Adrenal gland (tissue), 12 donors: Measurements from ENCODE around the gene LRRC28. TPM values are rescaled to one million over a fixed set of nuclear protein-coding genes. Genes with fewer than 3 reads are reported as not detected.

ENCODE experiments used
- DNase-seq, 7 donors: peaks; one replicate each; pipeline ENCODE4 v3.0.0-alpha.2; 2019 to 2020
- H3K27ac ChIP-seq, 5 donors: fragments of 200-600 bp; sonication (generic) in 4 of 5; 1 replicate in 3 of 5; 2 replicates in 2 of 5; pipeline versions ENCODE4 v1.5.1 to v1.8.0; 2016 to 2020; ENCODE audit warnings: mild to moderate bottlenecking in 1 of 5
- H3K27me3 ChIP-seq: fragments of 200-600 bp; 2 replicates; pipeline ENCODE4 v1.8.0; 2021
- H3K36me3 ChIP-seq, 2 donors: fragments of 200-600 bp; replicated peaks in 1 of 2; 1 replicate in 1 of 2; 2 replicates in 1 of 2; pipeline versions ENCODE4 v1.5.1 to v1.8.0; 2018 to 2022
- H3K4me1 ChIP-seq, 2 donors: fragments of 200-600 bp; replicated peaks in 1 of 2; 1 replicate in 1 of 2; 2 replicates in 1 of 2; pipeline versions ENCODE4 v1.5.1 to v1.8.0; 2018 to 2021
- H3K4me3 ChIP-seq, 4 donors: fragments of 200-600 bp; sonication (generic) in 3 of 4; one replicate each; pipeline ENCODE4 v1.5.1; 2016 to 2018
- H3K9me3 ChIP-seq, 3 donors: fragments of 200-600 bp; sonication (generic) in 1 of 3; replicated peaks in 1 of 3; 1 replicate in 2 of 3; 2 replicates in 1 of 3; pipeline versions ENCODE4 v1.5.1 to v1.8.0; 2016 to 2021
- POLR2A ChIP-seq, 2 donors: fragments of 450-650 bp; IDR thresholded peaks; one replicate each; pipeline ENCODE4 v1.6.1; 2017; ENCODE audit warnings: antibody characterized with exemption in 2 of 2, mild to moderate bottlenecking in 2 of 2, moderate library complexity in 1 of 2
- WGBS, 4 donors: extraction: QIAGEN DNeasy Blood & Tissue Kit in 2 of 4; methylation state at CpG; one replicate each; pipeline versions ENCODE4 v1.1.5 to v1.1.7; 2013 to 2017; 5-methylcytosine and 5-hydroxymethylcytosine counted together
- intact Hi-C, 2 donors: fragments of 100-400 bp; cut with DNase I; formaldehyde crosslinking; loops; one replicate each; pipeline versions ENCODE4 v1.14.1 to v1.15.0; 2022 to 2023
- polyA plus RNA-seq, 3 donors: library from polyadenylated mRNA; stranded (reverse); fragments of 200-250 nt in 2 of 3; fragments of 350-450 nt in 1 of 3; fragmentation: Illumina TruSeq in 1 of 3; extraction: RNeasy Lipid Tissue Mini Kit (QIAGEN cat#74804) in 1 of 3; gene quantifications; one replicate each; pipeline ENCODE4 v1.2.3, GENCODE V29; 2013 to 2014
- total RNA-seq, 9 donors: library from RNA; depleted of rRNA in 4 of 9; stranded (reverse); fragments of >200 nt in 4 of 9; fragments of 120-200 nt in 1 of 9; fragmentation: NEBNext Ultra II Directional in 1 of 9; extraction: Animal tissue kit (Norgen Biotek cat#: 25700) in 1 of 9; gene quantifications; one replicate each; pipeline versions ENCODE4 v1.1.0 to v1.2.4, GENCODE V29; 2013 to 2023
- TF ChIP-seq, protein P1 (sequence below), 6 experiments: fragments of 450-650 bp in 4 of 6; fragments of 200-600 bp in 2 of 6; sonication (generic) in 1 of 6; IDR thresholded peaks; 1 replicate in 5 of 6; 2 replicates in 1 of 6; pipeline versions ENCODE4 v1.5.1 to v1.8.0; 2016 to 2021; ENCODE audit warnings: antibody characterized with exemption in 6 of 6, mild to moderate bottlenecking in 2 of 6, moderate library complexity in 1 of 6
- donor health status: healthy with polysubstance abuse.
- donor health status: Bipolar disorder and iron deficiency.
- donor health status: DM: yes; HTN: yes; CAD: no.
- donor health status: DM: no; HTN: no; CAD: no.
- donor health status: DM: no; HTN: no; CAD: no.
- donor health status: DM: yes; HTN: yes; CAD: no.

Gene LRRC28
- total and polyA plus RNA-seq, 12 donors = 4.4 to 49.8 (median 22.0) TPM

GRCh38 chr15:99253381-99254090 lies 2.3 kb downstream of the LRRC28 start:
- Histone ChIP-seq H3K36me3 (peaks cover 0 to 6% of the 10 kb centered on the region in 2 donors), H3K27ac (no peak overlapping the region), H3K4me3 (no peak overlapping the region), H3K9me3 (no peaks in the 10 kb centered on the region), H3K27me3 (no peaks in the 10 kb centered on the region), H3K4me1 (peaks cover 8 to 36% of the 10 kb centered on the region in 2 donors)
- 91 to 95% (median 92%) methylated on average over 6 of the region's 6 CpGs for WGBS, 4 donors
- intact Hi-C loops = no loop called here
- no peak for TF ChIP-seq POLR2A (IDR thresholded peaks at IDR 0.05)
- TF ChIP-seq, protein P1, sequence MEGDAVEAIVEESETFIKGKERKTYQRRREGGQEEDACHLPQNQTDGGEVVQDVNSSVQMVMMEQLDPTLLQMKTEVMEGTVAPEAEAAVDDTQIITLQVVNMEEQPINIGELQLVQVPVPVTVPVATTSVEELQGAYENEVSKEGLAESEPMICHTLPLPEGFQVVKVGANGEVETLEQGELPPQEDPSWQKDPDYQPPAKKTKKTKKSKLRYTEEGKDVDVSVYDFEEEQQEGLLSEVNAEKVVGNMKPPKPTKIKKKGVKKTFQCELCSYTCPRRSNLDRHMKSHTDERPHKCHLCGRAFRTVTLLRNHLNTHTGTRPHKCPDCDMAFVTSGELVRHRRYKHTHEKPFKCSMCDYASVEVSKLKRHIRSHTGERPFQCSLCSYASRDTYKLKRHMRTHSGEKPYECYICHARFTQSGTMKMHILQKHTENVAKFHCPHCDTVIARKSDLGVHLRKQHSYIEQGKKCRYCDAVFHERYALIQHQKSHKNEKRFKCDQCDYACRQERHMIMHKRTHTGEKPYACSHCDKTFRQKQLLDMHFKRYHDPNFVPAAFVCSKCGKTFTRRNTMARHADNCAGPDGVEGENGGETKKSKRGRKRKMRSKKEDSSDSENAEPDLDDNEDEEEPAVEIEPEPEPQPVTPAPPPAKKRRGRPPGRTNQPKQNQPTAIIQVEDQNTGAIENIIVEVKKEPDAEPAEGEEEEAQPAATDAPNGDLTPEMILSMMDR (IDR thresholded peaks at IDR 0.05) = no peak
- DNase-seq = no peak

GRCh38 chr15:99257107-99257750 lies 5.9 kb downstream of the LRRC28 start:
- no peak for DNase-seq
- Histone ChIP-seq H3K4me1 (peaks cover 0 to 18% of the 10 kb centered on the region in 2 donors), H3K9me3 (no peaks in the 10 kb centered on the region), H3K27me3 (no peaks in the 10 kb centered on the region), H3K27ac (no peak overlapping the region), H3K4me3 (no peak overlapping the region), H3K36me3 (peaks cover 0 to 6% of the 10 kb centered on the region in 2 donors)
- intact Hi-C loops = no loop called here
- TF ChIP-seq, protein P1 (IDR thresholded peaks at IDR 0.05) = no peak
- no peak for TF ChIP-seq POLR2A (IDR thresholded peaks at IDR 0.05)
- 95 to 98% (median 96%) methylated on average over 12 of the region's 12 CpGs for WGBS, 4 donors

- Histone ChIP-seq H3K27ac (no peak overlapping the region), H3K36me3 (no peaks in the 10 kb centered on the region), H3K9me3 (no peaks in the 10 kb centered on the region), H3K27me3 (no peaks in the 10 kb centered on the region), H3K4me1 (no peaks in the 10 kb centered on the region), H3K4me3 (no peak overlapping the region)
- intact Hi-C loops = no loop called here
- WGBS, 4 donors = 87 to 95% (median 93%) methylated on average over 5 of the region's 5 CpGs
- TF ChIP-seq, protein P1 (IDR thresholded peaks at IDR 0.05) = no peak
- TF ChIP-seq POLR2A (IDR thresholded peaks at IDR 0.05) = no peak
- DNase-seq = no peak
Observed at GRCh38 chr15:99264125-99264524, 12.8 kb downstream of the LRRC28 start.

DNA sequence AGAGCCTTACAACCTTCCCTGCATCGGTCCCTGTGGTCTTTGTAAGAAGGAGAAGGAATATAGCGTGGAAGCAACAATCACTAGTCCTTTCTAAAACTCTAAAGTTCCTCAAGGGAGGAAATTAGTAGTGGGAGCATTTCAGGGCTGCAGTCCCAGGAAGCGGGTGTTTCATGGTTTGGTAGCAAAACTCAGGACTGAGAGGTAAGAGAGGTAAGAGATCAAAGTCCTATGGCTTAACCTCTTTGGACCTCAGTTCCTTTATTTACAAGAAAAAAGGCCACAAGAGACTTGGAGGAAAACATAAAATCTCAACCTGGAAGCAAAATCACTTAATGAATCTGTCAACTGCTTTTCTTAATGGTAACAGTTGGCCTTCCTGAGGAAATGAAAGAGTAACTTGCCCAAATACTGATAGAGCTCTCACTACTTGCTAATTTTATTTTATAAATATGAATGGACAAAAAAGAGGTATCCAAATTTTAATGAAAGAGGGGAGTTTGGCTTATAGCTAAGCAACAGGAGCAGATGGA lies 14.3 kb downstream of the LRRC28 start:
- no peaks in the 10 kb centered on the region for H3K27me3 ChIP-seq
- no peaks in the 10 kb centered on the region for H3K36me3 ChIP-seq
- intact Hi-C loops = no loop called here
- no peaks in the 10 kb centered on the region for H3K9me3 ChIP-seq
- no peak overlapping the region for H3K27ac ChIP-seq
- no peaks in the 10 kb centered on the region for H3K4me1 ChIP-seq
- WGBS, 4 donors = 93 to 99% (median 96%) methylated on average over 3 of the region's 3 CpGs
- DNase-seq = no peak
- TF ChIP-seq, protein P1 (IDR thresholded peaks at IDR 0.05) = no peak
- TF ChIP-seq POLR2A (IDR thresholded peaks at IDR 0.05) = no peak
- no peak overlapping the region for H3K4me3 ChIP-seq
